ENCODE results near the gene CFAP410.

GRCh38 chr21:44319407-44320065 is 19.7 kb downstream of the CFAP410 start:
- no peak for TF ChIP-seq POLR2A (IDR thresholded peaks at IDR 0.05)
- no peak for TF ChIP-seq CTCF (IDR thresholded peaks at IDR 0.05)
